HCT116 (cell line): ENCODE data around the gene RTL1. TPM values are rescaled to one million over a fixed set of nuclear protein-coding genes. Genes with fewer than 3 reads are reported as not detected.

ENCODE experiments used
- ATAC-seq: fragments of 200-7000 bp; cut with Tn5 transposase; 2 replicates; pipeline ENCODE4 v1.9.1; 2020; ENCODE audit warnings: mild to moderate bottlenecking, moderate library complexity
- BruUV-seq: library from RNA; stranded (reverse); fragments of 400-500 nt; replicated peaks from 2 replicates; lab custom pipeline; 2021; lab: Mats Ljungman, UMichigan
- CTCF ChIA-PET: fragments of 300-600 bp; sonication (Branson Sonifier 250); formaldehyde crosslinking; loops from one replicate; lab custom pipeline; 2021; ENCODE audit warnings: antibody characterized with exemption; lab: Charles Lee
- POLR2A ChIA-PET: fragments of 300-600, 350-600 bp; sonication (Branson Sonifier 250); formaldehyde crosslinking; loops from one replicate; lab custom pipeline; 2021; ENCODE audit warnings: antibody characterized with exemption; lab: Charles Lee
- RAD21 ChIA-PET, 2 experiments: fragments of 300-600 bp; sonication (Branson Sonifier 250); formaldehyde crosslinking; loops; one replicate each; lab custom pipeline; 2023; ENCODE audit warnings: low total read pairs in 2 of 2; ENCODE audit not compliant: uncharacterized antibody in 2 of 2, unreplicated experiment in 2 of 2, low non-redundant PET in 1 of 2; lab: Charles Lee
- DNase-seq: peaks from one replicate; pipeline ENCODE4 v3.0.0-alpha.2; 2010; ENCODE audit warnings: low read depth, low spot score
- H2AFZ ChIP-seq: fragments of 200-600 bp; shearing (Covaris generic), sonication (generic); 2 replicates; pipeline ENCODE4 v1.6.1; 2017; ENCODE audit warnings: low read depth, mixed run types, mixed read lengths, antibody characterized with exemption, low read length; ENCODE audit not compliant: poor library complexity, severe bottlenecking
- H3K27ac ChIP-seq: 2 replicates; pipeline ENCODE4 v1.5.1; 2012; ENCODE audit warnings: low read depth, low read length
- H3K27me3 ChIP-seq: fragments of 200-600 bp; sonication (generic); 2 replicates; pipeline ENCODE4 v1.6.1; 2016; ENCODE audit warnings: mixed run types, low read length, mixed read lengths; ENCODE audit not compliant: insufficient read depth
- H3K36me3 ChIP-seq, 2 experiments: fragments of 200-500 bp in 1 of 2; fragments of 200-600 bp in 1 of 2; sonication (Bioruptor generic) in 1 of 2; sonication (generic) in 1 of 2; 2 replicates each; pipeline versions ENCODE4 v1.5.1 to v1.6.1; 2014 to 2016; ENCODE audit warnings: low read length in 2 of 2, inconsistent platforms in 1 of 2, mixed read lengths in 1 of 2, mixed run types in 1 of 2; ENCODE audit not compliant: insufficient read depth in 2 of 2, control insufficient read depth in 1 of 2
- H3K4me1 ChIP-seq, 2 experiments: fragments of 200-600 bp in 1 of 2; sonication (generic) in 1 of 2; 2 replicates each; pipeline versions ENCODE4 v1.5.1 to v1.6.1; 2012 to 2017; ENCODE audit warnings: low read length in 2 of 2, inconsistent platforms in 1 of 2, mild to moderate bottlenecking in 1 of 2, mixed read lengths in 1 of 2, mixed run types in 1 of 2, moderate library complexity in 1 of 2; ENCODE audit not compliant: insufficient read depth in 2 of 2, control insufficient read depth in 1 of 2
- H3K4me2 ChIP-seq: fragments of 200-600 bp; sonication (generic); 2 replicates; pipeline ENCODE4 v1.6.1; 2017; ENCODE audit warnings: mixed run types, low read length, mixed read lengths
- H3K4me3 ChIP-seq, 2 experiments: fragments of 200-600 bp in 1 of 2; sonication (generic) in 1 of 2; replicated peaks in 1 of 2; 2 replicates each; pipeline ENCODE4 v1.5.1; 2011 to 2016; ENCODE audit warnings: low read length in 2 of 2, control low read depth in 1 of 2, low read depth in 1 of 2, mild to moderate bottlenecking in 1 of 2, mixed read lengths in 1 of 2, mixed run types in 1 of 2
- H3K79me2 ChIP-seq: fragments of 200-600 bp; sonication (generic); 2 replicates; pipeline ENCODE4 v1.6.1; 2017; ENCODE audit warnings: mild to moderate bottlenecking, mixed run types, low read length, moderate library complexity, mixed read lengths; ENCODE audit not compliant: insufficient read depth
- H3K9ac ChIP-seq: fragments of 200-600 bp; sonication (generic); 2 replicates; pipeline ENCODE4 v1.6.1; 2016; ENCODE audit warnings: low read length, mixed read lengths
- H3K9me2 ChIP-seq: fragments of 200-600 bp; sonication (generic), shearing (Covaris generic); 2 replicates; pipeline ENCODE4 v1.6.1; 2017; ENCODE audit warnings: mixed run types, mild to moderate bottlenecking, moderate library complexity; ENCODE audit not compliant: insufficient read depth
- H3K9me3 ChIP-seq, 2 experiments: fragments of 200-500 bp in 1 of 2; fragments of 200-600 bp in 1 of 2; sonication (Bioruptor generic) in 1 of 2; sonication (generic) in 1 of 2; 2 replicates each; pipeline ENCODE4 v1.6.1; 2014 to 2017; ENCODE audit warnings: low read length in 2 of 2, mixed read lengths in 2 of 2, inconsistent platforms in 1 of 2, low read depth in 1 of 2, mild to moderate bottlenecking in 1 of 2, mixed run types in 1 of 2, moderate library complexity in 1 of 2; ENCODE audit not compliant: control insufficient read depth in 1 of 2, insufficient read depth in 1 of 2
- H4K20me1 ChIP-seq: fragments of 200-600 bp; sonication (generic), shearing (Covaris generic); 2 replicates; pipeline ENCODE4 v1.6.1; 2017; ENCODE audit warnings: mixed run types, mild to moderate bottlenecking, moderate library complexity; ENCODE audit not compliant: insufficient read depth
- CBX3 ChIP-seq: IDR thresholded peaks from 2 replicates; pipeline ENCODE4 v1.6.1; 2012; ENCODE audit warnings: low read depth
- FOSL1 ChIP-seq: IDR thresholded peaks from 2 replicates; pipeline ENCODE4 v1.6.1; 2012; ENCODE audit warnings: low read depth
- POLR2A ChIP-seq: IDR thresholded peaks from 2 replicates; pipeline ENCODE4 v1.7.0; 2011; ENCODE audit warnings: borderline replicate concordance; ENCODE audit not compliant: insufficient read depth, insufficient read length; ENCODE audit errors: extremely low read depth
- POLR2AphosphoS5 ChIP-seq: IDR thresholded peaks from 2 replicates; pipeline ENCODE4 v1.6.1; 2011; ENCODE audit warnings: mild to moderate bottlenecking, low read depth, low read length, moderate library complexity
- TCF7L2 ChIP-seq: IDR thresholded peaks from 2 replicates; pipeline ENCODE4 v1.7.0; 2011; ENCODE audit warnings: borderline replicate concordance, inconsistent platforms; ENCODE audit not compliant: insufficient read depth, insufficient read length; ENCODE audit errors: extremely low read depth
- ZFX ChIP-seq: fragments of 450-650 bp; IDR thresholded peaks from 2 replicates; pipeline ENCODE4 v1.6.1; 2017
- intact Hi-C: fragments of 100-400 bp; cut with micrococcal nuclease; formaldehyde crosslinking; loops from 2 replicates; pipeline ENCODE4 v1.10.0; 2022
- total RNA-seq: library from RNA; stranded (reverse); gene quantifications from one replicate; pipeline ENCODE4 v1.2.1, GENCODE V29; 2021; ENCODE audit not compliant: unreplicated experiment
- TF ChIP-seq, protein P1 (sequence below): IDR thresholded peaks from 2 replicates; pipeline ENCODE4 v1.6.1; 2012
- TF ChIP-seq, protein P2 (sequence below): IDR thresholded peaks from 2 replicates; pipeline ENCODE4 v1.6.1; 2012; ENCODE audit warnings: low read depth
- TF ChIP-seq, protein P3 (sequence below), 3 experiments: fragments of 200-600 bp in 1 of 3; sonication (generic) in 1 of 3; IDR thresholded peaks in 2 of 3; conservative IDR thresholded peaks in 1 of 3; 2 replicates each; pipeline ENCODE4 v1.5.1; 2012 to 2017; ENCODE audit warnings: low read depth in 2 of 3, low read length in 2 of 3, antibody characterized with exemption in 1 of 3, borderline replicate concordance in 1 of 3, control low read depth in 1 of 3, mild to moderate bottlenecking in 1 of 3, mixed read lengths in 1 of 3, mixed run types in 1 of 3, moderate library complexity in 1 of 3; ENCODE audit not compliant: insufficient read depth in 1 of 3

Gene RTL1
- total RNA-seq, 1 experiment from 2014 or later = not detected

DNA sequence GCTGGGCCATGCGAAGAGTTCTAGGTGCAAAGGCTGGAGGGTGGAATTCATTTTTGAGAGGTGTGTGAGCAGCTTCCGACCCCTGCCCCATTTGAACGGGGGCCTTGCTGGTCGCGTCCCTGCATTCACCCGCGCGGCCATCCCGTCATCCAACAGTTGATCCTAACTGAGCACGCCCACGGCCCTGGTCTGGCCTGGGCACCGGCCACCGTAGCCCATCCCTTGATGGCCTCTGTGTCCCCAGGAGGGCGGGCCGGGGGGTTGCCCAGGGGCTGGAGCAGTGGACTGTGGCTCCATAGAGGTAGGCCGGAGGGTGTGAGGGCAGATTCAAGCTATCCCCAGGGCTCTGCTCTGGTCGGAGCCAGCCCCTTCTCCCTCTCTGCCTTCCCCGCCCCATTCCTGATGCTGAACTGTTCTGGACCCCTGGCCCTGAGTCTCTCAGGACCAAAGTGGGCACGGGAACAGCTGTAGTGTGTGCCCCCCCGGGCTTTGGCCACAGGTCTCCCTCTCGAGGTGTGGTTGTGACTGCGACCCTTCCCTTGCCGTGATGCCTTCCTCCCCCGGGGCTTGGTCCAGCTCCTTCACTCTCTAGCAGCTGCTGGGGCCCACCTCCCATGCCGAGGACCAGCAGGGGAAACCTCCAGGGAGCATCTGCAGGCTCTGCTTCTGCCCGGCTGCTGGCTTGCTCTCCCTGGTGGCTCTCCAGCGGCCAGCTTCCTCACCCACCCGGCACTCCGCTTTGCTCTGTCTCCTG lies 68.6 kb downstream of the RTL1 start:
- Histone ChIP-seq H3K4me1 (no peaks in the 10 kb centered on the region), H3K27ac (no peak overlapping the region), H3K27me3 (no peaks in the 10 kb centered on the region), H3K36me3 (no peaks in the 10 kb centered on the region), H3K4me3 (no peak overlapping the region), H4K20me1 (no peaks in the 10 kb centered on the region), H3K4me2 (no peak overlapping the region), H2AFZ (no peak overlapping the region), H3K79me2 (no peaks in the 10 kb centered on the region), H3K9me2 (no peaks in the 10 kb centered on the region)
- intact Hi-C loops = no loop called here
- no peak for ATAC-seq
- POLR2A ChIA-PET = no interaction called here
- RAD21 ChIA-PET = no interaction called here
- TF ChIP-seq, protein P1, sequence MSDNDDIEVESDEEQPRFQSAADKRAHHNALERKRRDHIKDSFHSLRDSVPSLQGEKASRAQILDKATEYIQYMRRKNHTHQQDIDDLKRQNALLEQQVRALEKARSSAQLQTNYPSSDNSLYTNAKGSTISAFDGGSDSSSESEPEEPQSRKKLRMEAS = no peak
- TF ChIP-seq ZFX (no peak), POLR2A (no peak), TCF7L2 (no peak), POLR2AphosphoS5 (no peak), FOSL1 (no peak), CBX3 (no peak)
- TF ChIP-seq, protein P2, sequence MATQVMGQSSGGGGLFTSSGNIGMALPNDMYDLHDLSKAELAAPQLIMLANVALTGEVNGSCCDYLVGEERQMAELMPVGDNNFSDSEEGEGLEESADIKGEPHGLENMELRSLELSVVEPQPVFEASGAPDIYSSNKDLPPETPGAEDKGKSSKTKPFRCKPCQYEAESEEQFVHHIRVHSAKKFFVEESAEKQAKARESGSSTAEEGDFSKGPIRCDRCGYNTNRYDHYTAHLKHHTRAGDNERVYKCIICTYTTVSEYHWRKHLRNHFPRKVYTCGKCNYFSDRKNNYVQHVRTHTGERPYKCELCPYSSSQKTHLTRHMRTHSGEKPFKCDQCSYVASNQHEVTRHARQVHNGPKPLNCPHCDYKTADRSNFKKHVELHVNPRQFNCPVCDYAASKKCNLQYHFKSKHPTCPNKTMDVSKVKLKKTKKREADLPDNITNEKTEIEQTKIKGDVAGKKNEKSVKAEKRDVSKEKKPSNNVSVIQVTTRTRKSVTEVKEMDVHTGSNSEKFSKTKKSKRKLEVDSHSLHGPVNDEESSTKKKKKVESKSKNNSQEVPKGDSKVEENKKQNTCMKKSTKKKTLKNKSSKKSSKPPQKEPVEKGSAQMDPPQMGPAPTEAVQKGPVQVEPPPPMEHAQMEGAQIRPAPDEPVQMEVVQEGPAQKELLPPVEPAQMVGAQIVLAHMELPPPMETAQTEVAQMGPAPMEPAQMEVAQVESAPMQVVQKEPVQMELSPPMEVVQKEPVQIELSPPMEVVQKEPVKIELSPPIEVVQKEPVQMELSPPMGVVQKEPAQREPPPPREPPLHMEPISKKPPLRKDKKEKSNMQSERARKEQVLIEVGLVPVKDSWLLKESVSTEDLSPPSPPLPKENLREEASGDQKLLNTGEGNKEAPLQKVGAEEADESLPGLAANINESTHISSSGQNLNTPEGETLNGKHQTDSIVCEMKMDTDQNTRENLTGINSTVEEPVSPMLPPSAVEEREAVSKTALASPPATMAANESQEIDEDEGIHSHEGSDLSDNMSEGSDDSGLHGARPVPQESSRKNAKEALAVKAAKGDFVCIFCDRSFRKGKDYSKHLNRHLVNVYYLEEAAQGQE = no peak
- TF ChIP-seq, protein P3, sequence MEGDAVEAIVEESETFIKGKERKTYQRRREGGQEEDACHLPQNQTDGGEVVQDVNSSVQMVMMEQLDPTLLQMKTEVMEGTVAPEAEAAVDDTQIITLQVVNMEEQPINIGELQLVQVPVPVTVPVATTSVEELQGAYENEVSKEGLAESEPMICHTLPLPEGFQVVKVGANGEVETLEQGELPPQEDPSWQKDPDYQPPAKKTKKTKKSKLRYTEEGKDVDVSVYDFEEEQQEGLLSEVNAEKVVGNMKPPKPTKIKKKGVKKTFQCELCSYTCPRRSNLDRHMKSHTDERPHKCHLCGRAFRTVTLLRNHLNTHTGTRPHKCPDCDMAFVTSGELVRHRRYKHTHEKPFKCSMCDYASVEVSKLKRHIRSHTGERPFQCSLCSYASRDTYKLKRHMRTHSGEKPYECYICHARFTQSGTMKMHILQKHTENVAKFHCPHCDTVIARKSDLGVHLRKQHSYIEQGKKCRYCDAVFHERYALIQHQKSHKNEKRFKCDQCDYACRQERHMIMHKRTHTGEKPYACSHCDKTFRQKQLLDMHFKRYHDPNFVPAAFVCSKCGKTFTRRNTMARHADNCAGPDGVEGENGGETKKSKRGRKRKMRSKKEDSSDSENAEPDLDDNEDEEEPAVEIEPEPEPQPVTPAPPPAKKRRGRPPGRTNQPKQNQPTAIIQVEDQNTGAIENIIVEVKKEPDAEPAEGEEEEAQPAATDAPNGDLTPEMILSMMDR (IDR thresholded peaks at IDR 0.05 in 2 of 3, conservative IDR thresholded peaks at IDR 0.05 in 1 of 3; ENCODE audit: borderline replicate concordance in 1 of 3, insufficient read depth in 1 of 3, low read depth in 2 of 3, low read length in 2 of 3) = no peak
- TF ChIP-seq, all 23 proteins: peak for 0
- no peak for DNase-seq
- BruUV-seq = no TSS peak
- H3K9ac ChIP-seq = no peak overlapping the region
- CTCF ChIA-PET = no interaction called here
- H3K9me3 ChIP-seq = no peaks in the 10 kb centered on the region
